Mesenchymal stem cell (in vitro differentiated cells and primary cell): ENCODE results near the gene PREB.

Source experiments
- DNase-seq: peaks from one replicate; pipeline ENCODE4 v3.0.0-alpha.2; 2013
- H2AFZ ChIP-seq: one replicate; pipeline ENCODE4 v1.6.1; 2013; ENCODE audit warnings: low read depth, mild to moderate bottlenecking, control low read depth, inconsistent platforms, low read length, moderate library complexity
- H2AK5ac ChIP-seq: 2 replicates; pipeline ENCODE4 v1.6.1; 2013; ENCODE audit warnings: low read length, moderate library complexity, mild to moderate bottlenecking, inconsistent platforms; ENCODE audit not compliant: severe bottlenecking
- H2BK120ac ChIP-seq: one replicate; pipeline ENCODE4 v1.6.1; 2013; ENCODE audit warnings: low read depth, mild to moderate bottlenecking, inconsistent platforms, low read length, moderate library complexity
- H2BK12ac ChIP-seq, 2 experiments: one replicate each; pipeline ENCODE4 v1.6.1; 2013; ENCODE audit warnings: inconsistent platforms in 2 of 2, low read length in 2 of 2, mild to moderate bottlenecking in 2 of 2, moderate library complexity in 2 of 2, control low read depth in 1 of 2
- H2BK15ac ChIP-seq: one replicate; pipeline ENCODE4 v1.6.1; 2013; ENCODE audit warnings: mild to moderate bottlenecking, low read depth, inconsistent platforms; ENCODE audit not compliant: poor library complexity, severe bottlenecking
- H2BK5ac ChIP-seq: 2 replicates; pipeline ENCODE4 v1.6.1; 2013; ENCODE audit warnings: low read depth, mild to moderate bottlenecking, low read length, control low read depth, inconsistent platforms; ENCODE audit not compliant: poor library complexity, severe bottlenecking
- H3K14ac ChIP-seq, 2 experiments: one replicate each; pipeline ENCODE4 v1.6.1; 2013; ENCODE audit warnings: inconsistent platforms in 2 of 2, low read length in 2 of 2, control low read depth in 1 of 2, mild to moderate bottlenecking in 1 of 2, moderate library complexity in 1 of 2
- H3K18ac ChIP-seq, 2 experiments: one replicate each; pipeline ENCODE4 v1.6.1; 2013; ENCODE audit warnings: inconsistent platforms in 2 of 2, low read length in 2 of 2, control low read depth in 1 of 2, low read depth in 1 of 2, mild to moderate bottlenecking in 1 of 2
- H3K23ac ChIP-seq, 2 experiments: one replicate each; pipeline ENCODE4 v1.6.1; 2013; ENCODE audit warnings: inconsistent platforms in 2 of 2, low read length in 2 of 2, mild to moderate bottlenecking in 2 of 2, moderate library complexity in 2 of 2, control low read depth in 1 of 2
- H3K27ac ChIP-seq: 2 replicates; pipeline ENCODE4 v1.5.1; 2013; ENCODE audit warnings: mild to moderate bottlenecking, moderate library complexity, low read length, control low read depth, inconsistent platforms; ENCODE audit not compliant: poor library complexity, severe bottlenecking
- H3K27me3 ChIP-seq, 2 experiments: 2 replicates each; pipeline versions ENCODE4 v1.6.1 to v1.7.0; 2013; ENCODE audit warnings: low read length in 2 of 2, mild to moderate bottlenecking in 2 of 2, moderate library complexity in 2 of 2, control low read depth in 1 of 2, inconsistent platforms in 1 of 2; ENCODE audit not compliant: control insufficient read depth in 1 of 2, insufficient read depth in 1 of 2
- H3K36me3 ChIP-seq, 2 experiments: 2 replicates each; pipeline versions ENCODE4 v1.6.1 to v1.7.0; 2013; ENCODE audit warnings: low read length in 2 of 2, control low read depth in 1 of 2, inconsistent platforms in 1 of 2, low read depth in 1 of 2, mild to moderate bottlenecking in 1 of 2; ENCODE audit not compliant: insufficient read depth in 2 of 2, control insufficient read depth in 1 of 2
- H3K4ac ChIP-seq, 2 experiments: one replicate each; pipeline ENCODE4 v1.6.1; 2013; ENCODE audit warnings: inconsistent platforms in 2 of 2, low read length in 2 of 2, mild to moderate bottlenecking in 2 of 2, moderate library complexity in 2 of 2, control low read depth in 1 of 2, low read depth in 1 of 2
- H3K4me1 ChIP-seq: 2 replicates; pipeline ENCODE4 v1.6.1; 2013; ENCODE audit warnings: low read depth, low read length, control low read depth; ENCODE audit not compliant: control insufficient read depth, insufficient read depth
- H3K4me2 ChIP-seq: 2 replicates; pipeline ENCODE4 v1.6.1; 2013; ENCODE audit warnings: low read length, mild to moderate bottlenecking, inconsistent platforms; ENCODE audit not compliant: poor library complexity, severe bottlenecking
- H3K4me3 ChIP-seq, 2 experiments: 2 replicates each; pipeline versions ENCODE4 v1.5.1 to v1.7.0; 2013; ENCODE audit warnings: low read length in 2 of 2, mild to moderate bottlenecking in 2 of 2, control low read depth in 1 of 2, low read depth in 1 of 2; ENCODE audit not compliant: insufficient read depth in 1 of 2
- H3K79me1 ChIP-seq: replicated peaks from 2 replicates; pipeline ENCODE4 v1.6.1; 2013; ENCODE audit warnings: mild to moderate bottlenecking, control low read depth, low read length, inconsistent platforms; ENCODE audit not compliant: poor library complexity, severe bottlenecking
- H3K9ac ChIP-seq: 2 replicates; pipeline ENCODE4 v1.7.0; 2013; ENCODE audit warnings: mild to moderate bottlenecking, low read length, moderate library complexity
- H3K9me3 ChIP-seq: 2 replicates; pipeline ENCODE4 v1.7.0; 2013; ENCODE audit warnings: mild to moderate bottlenecking, low read length; ENCODE audit not compliant: control insufficient read depth
- H4K8ac ChIP-seq: one replicate; pipeline ENCODE4 v1.6.1; 2013; ENCODE audit warnings: inconsistent platforms, mild to moderate bottlenecking, low read length, moderate library complexity
- H4K91ac ChIP-seq: one replicate; pipeline ENCODE4 v1.6.1; 2013; ENCODE audit warnings: mild to moderate bottlenecking, low read length, inconsistent platforms
- WGBS: methylation state at CpG from one replicate; pipeline ENCODE4 v1.1.7; 2013; ENCODE audit warnings: mixed read lengths; 5-methylcytosine and 5-hydroxymethylcytosine counted together

The PREB gene

GRCh38 chr2:27152102-27152795, 17.8 kb upstream of the PREB start:
- 83% methylated on average over 7 of the region's 8 CpGs for WGBS
- no peak overlapping the region for H3K14ac ChIP-seq

GRCh38 chr2:27150639-27151230, 16.3 kb upstream of the PREB start:
- Histone ChIP-seq H3K14ac (no peak overlapping the region), H2BK120ac (no peak overlapping the region), H3K4me3 (no peak overlapping the region), H3K27ac (no peak overlapping the region), H2BK15ac (no peak overlapping the region), H2BK5ac (no peak overlapping the region), H3K4me1 (peaks cover 2% of the 10 kb centered on the region), H3K36me3 (no peaks in the 10 kb centered on the region), H2BK12ac (no peak overlapping the region), H4K8ac (no peak overlapping the region), H4K91ac (no peak overlapping the region), H3K9ac (no peak overlapping the region), H2AK5ac (no peak overlapping the region), H3K79me1 (no peaks in the 10 kb centered on the region), H3K27me3 (peaks cover 22 to 26% of the 10 kb centered on the region in 2 experiments), H3K9me3 (no peaks in the 10 kb centered on the region), H3K18ac (no peak overlapping the region), H2AFZ (no peak overlapping the region), H3K4ac (no peak overlapping the region), H3K23ac (peak overlapping the region in 1 of 2 experiments; percentile 67), H3K4me2 (no peak overlapping the region)
- no peak for DNase-seq
- WGBS: 84% methylated on average over 6 of the region's 8 CpGs

More at GRCh38 chr2:27152102-27152795, 17.8 kb upstream of the PREB start:
- Histone ChIP-seq H4K91ac (no peak overlapping the region), H3K79me1 (no peaks in the 10 kb centered on the region), H3K4me3 (no peak overlapping the region), H3K9me3 (no peaks in the 10 kb centered on the region), H2BK120ac (no peak overlapping the region), H2BK12ac (no peak overlapping the region), H3K4ac (no peak overlapping the region), H2BK5ac (no peak overlapping the region), H3K9ac (no peak overlapping the region), H2BK15ac (no peak overlapping the region), H3K4me2 (no peak overlapping the region), H3K27ac (no peak overlapping the region), H3K23ac (no peak overlapping the region), H3K18ac (no peak overlapping the region), H3K36me3 (no peaks in the 10 kb centered on the region), H3K4me1 (peaks cover 2% of the 10 kb centered on the region), H3K27me3 (peaks cover 22 to 26% of the 10 kb centered on the region in 2 experiments), H4K8ac (no peak overlapping the region), H2AFZ (no peak overlapping the region), H2AK5ac (no peak overlapping the region)
- DNase-seq: no peak

- Histone ChIP-seq H2BK5ac (peak overlapping the region; percentile 25), H3K23ac (no peak overlapping the region), H3K4me3 (no peak overlapping the region), H2BK120ac (no peak overlapping the region), H3K9me3 (no peaks in the 10 kb centered on the region), H2AK5ac (no peak overlapping the region), H3K27ac (no peak overlapping the region), H3K4me1 (peaks cover 2% of the 10 kb centered on the region), H3K36me3 (no peaks in the 10 kb centered on the region), H3K9ac (no peak overlapping the region), H2BK15ac (no peak overlapping the region), H4K8ac (no peak overlapping the region), H3K18ac (no peak overlapping the region), H3K27me3 (peaks cover 22 to 26% of the 10 kb centered on the region in 2 experiments), H2BK12ac (no peak overlapping the region), H3K4me2 (no peak overlapping the region), H2AFZ (no peak overlapping the region), H3K79me1 (no peaks in the 10 kb centered on the region), H3K14ac (no peak overlapping the region), H3K4ac (no peak overlapping the region), H4K91ac (no peak overlapping the region)
- DNase-seq: no peak
- WGBS: 90% methylated on average over 28 of the region's 29 CpGs
Measured at GRCh38 chr2:27149570-27150405, 15.4 kb upstream of the PREB start.
